GM03348 (cell line): ENCODE data around the gene ELOVL5.

Experiments used
- DNase-seq: peaks from one replicate; pipeline ENCODE4 v3.0.0; 2012; ENCODE audit warnings: low spot score

ELOVL5 gene

DNA sequence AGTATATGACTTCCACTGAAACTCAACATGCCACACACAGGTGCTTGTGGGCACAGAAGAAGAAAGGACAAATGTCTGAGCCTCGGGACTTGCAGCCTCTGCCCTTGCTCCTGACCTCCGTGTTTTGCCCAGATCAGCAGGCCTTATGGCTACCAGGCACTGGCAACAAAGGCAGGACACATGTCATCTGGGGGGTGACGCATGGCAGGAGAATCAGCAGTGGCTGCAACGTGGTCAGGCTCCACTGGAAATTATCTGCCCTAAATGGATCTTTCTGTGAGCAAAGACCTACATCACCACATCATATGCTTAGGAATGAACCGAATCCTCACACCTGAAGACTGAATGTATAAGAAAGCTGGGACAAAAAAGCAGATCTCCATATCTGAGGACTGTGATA, 78.9 kb downstream of the ELOVL5 start:
- no peak for DNase-seq

DNA sequence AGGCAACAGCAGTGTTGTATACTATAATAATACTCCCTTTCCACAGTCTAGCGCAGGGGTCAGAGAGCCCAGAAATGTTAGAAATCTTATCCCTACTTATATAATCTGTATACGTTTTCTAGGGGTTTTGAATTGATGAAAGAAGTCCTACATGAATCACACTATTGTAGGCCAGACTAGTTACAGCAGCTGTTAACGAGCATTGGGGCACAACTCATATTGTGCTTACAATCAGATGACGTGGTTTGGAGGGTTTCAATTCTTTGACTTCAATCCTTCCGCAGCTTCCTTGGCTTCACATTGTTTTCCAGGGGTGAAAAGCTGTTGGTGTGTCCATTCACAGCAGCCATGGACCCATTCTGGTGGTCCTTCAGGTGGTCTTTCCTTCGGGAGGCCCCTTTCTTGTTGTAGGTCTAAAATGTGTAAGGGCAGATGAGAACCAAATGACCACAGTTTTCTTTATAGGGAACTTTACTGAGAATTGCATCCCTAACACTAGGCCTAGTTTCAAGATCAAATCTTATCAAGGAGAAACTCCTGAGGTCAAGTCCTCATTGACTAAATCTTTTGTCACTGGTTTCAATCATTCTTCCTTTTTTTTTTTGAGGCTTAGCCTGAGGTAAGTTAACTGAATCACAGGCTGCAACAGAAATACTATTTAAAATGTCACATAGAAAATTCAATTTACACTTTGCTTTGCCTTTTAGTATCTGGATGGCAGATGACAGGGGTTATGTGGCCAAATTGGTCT, 79.7 kb downstream of the ELOVL5 start:
- DNase-seq, result no peak

DNA sequence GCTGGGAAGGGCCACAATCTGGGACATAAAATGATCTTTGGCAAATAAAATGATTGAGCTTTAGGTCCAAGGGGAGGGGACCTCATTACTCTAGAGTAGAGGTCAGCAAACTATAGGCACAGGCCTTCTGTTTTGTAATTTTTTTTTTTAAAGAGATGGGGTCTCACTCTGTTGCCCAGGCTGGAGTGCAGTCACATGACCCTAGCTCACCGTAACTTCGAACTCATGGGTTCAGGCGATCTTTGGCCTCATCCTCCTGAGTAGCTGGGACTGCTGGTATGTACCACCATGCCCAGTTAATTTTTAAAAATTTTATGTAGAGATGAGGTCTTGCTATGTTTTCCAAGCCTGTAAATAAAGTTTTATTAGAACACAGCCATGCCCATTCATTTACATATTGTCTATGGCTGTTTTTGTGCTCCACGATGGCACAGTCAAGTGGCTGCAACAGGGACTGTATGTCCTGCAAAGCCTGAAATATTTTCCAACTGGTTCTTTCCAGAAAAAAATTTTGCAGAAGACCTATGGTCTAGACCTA, 82.1 kb downstream of the ELOVL5 start:
- DNase-seq, result no peak

DNA sequence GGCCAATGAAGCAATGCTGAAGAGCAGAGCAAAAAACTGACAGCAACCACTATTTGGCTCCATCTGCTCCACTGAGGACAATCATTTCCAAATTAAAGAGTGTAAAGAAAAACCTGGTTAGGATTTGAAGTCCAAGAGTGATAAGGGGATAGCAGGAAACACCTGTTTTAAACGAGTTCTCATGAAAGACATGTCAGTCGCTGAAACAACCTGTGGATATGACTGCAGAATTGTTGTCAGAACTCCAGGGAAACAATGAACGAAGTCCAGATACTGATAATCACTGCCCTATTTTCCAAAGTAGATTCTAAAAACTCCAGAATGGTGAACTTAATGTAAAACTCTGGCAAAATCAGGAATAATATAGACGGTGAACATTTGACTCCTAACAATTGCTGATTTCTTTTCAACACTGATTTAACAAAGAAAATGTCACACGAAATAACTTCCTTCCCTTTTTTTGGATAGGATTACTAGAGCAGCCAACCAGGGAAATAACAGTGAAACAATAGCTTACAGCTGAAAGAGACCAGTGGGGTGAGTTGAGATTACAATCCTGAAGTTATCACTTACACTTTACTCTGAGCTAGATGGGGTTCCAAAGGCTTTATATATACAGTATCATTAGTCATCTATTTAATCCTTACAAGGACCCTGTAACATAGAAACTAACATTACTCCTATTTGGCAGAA, 83.7 kb downstream of the ELOVL5 start:
- no peak for DNase-seq

DNA sequence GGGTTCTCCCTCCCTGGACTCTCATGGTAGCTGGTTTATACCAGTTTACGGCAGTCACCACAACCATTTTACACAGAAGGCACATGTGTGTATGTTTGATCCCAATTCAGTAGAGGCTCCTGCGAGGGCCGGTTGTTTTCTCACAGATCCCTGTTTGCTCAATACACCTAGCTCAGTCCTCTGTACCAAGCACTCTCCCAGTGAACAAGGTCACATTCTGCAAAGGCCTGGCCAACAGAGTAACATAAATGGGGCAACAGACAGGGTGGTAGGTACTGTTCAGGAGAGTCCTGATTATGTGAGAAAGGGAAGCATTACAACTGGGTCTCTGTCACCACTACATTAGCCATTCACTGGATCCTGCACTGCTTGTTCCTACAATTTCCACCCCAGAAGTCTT, 84.4 kb downstream of the ELOVL5 start:
- no peak for DNase-seq

DNA sequence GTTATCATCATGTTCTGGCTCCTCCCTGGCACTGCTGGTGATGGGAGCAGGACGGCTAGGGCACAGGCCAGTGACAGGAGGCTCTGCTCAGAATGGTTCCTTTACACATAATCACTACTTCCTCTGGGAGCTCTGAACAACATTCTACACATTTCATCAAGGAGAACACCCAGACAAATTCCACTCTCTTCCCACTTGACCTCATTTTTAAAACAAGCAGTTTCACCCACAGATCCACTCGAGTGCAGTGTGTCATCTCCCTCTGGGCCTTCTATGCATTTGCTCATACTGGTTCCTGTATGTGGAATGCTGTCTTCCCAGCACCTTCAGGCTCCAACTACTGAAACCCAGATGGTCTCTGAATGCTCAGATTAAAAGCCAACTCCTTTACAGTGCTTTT, 84.8 kb downstream of the ELOVL5 start:
- DNase-seq, result peak; percentile 77

GRCh38 chr6:53259860-53260580, 88.7 kb downstream of the ELOVL5 start:
- DNase-seq, result no peak

DNA sequence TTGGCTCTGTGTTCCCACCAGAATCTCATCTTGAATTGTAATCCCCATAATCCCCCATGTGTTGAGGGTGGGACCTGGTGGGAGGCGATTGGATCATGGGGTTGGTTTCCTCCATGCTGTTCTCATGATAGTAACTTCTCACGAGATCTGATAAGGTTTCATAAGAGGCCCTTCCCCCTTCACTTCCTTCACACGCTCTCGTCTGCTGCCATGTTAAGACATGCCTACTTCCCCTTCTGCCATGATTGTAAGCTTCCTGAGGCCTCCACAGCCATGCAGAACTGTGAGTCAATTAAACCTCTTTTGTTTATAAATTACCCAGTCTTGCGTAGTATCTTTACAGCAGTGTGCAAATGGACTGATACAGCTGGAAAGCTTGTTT, 90.0 kb downstream of the ELOVL5 start:
- DNase-seq, result no peak

GRCh38 chr6:53258076-53258773, 90.5 kb downstream of the ELOVL5 start:
- DNase-seq, result no peak

DNA sequence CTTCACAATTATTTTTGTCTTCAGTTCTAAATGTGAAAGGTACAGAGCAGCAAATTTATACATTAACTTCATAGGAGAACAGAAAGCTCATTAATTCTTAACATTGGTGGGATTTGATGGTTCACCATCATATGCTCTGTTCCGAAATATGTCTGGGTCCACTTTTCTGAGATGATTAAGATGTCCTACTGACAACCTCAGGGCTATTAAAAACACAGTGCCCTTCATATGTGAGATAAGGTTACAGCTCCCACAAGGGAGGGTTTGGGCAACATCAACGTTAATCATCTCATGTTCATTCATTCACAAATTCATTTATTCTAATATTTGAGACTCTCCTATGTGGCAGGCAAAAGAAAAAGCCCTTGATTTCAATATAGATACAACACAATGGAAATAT, 91.2 kb downstream of the ELOVL5 start:
- no peak for DNase-seq

DNA sequence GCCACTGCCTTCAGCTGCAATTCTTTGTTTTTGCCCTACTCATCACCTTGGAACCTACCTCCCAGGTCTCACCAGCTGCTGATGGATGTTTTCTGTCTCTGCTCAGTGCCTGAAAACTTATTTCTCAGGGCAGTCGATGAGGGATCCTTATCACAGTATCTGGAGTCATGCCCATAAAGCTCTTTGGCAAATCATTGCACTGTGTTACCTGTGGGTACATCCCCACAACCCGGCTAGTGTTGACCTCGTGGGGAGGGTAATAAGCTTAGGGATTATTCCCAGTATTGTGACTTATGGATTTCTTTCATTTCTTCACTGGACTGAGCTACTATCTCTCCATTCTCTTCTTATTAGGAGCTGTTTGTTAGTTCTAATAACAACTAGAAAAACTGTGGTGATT, 91.7 kb downstream of the ELOVL5 start:
- DNase-seq, result no peak

DNA sequence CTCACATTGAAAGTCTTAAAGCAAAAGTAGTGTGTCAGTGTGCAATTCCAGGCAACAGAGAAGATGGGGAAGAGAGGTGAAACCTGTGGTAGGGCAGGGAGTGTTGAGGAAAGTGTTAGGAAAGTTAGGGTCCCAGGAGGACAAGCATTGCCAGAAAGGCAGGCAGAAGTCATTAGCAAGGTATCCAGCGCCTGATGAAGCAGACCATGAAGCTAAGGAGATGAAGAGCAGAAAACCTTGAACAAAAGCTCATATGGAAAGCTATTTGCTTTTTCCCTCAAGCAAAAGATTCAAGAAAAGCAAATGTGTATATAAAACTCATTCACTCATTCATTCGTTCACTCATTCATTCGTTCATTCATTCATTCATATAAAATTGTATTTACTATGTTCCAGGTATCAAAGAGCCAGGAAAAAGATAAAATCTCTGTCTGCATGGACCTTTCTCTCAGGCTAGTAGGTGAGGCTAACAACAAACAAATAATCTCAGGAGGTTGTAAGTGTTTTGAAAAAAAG, 96.5 kb downstream of the ELOVL5 start:
- no peak for DNase-seq

DNA sequence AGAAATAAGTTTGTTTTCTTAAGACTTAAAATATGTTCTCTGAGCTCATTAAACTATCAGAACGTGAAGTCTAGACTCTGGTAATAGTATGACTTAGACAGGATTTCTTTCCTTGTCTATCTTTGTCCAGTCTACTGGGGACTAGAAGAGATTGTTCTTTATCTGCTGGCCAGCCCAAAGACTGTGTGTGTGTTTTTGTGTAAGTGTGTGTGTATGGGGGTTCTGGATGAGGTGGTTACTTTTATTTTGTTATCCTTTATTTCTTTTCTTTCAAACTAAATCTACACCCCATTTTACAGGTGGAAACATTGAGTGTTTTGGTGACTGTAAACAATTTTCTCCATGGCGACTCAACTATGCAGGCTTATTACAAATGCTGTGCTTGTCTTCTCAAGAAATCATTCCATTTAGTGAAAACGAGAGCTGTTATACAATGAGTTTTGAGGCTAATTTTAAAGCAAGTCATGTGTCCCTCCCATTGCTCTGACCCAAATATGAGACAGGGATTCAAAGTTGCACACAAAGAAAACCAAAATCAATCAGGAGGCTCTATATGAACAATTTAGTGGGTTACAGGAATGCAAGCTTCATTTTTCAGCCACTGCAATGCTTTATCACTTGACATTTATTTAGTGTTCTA, 97.6 kb downstream of the ELOVL5 start:
- DNase-seq, result no peak

DNA sequence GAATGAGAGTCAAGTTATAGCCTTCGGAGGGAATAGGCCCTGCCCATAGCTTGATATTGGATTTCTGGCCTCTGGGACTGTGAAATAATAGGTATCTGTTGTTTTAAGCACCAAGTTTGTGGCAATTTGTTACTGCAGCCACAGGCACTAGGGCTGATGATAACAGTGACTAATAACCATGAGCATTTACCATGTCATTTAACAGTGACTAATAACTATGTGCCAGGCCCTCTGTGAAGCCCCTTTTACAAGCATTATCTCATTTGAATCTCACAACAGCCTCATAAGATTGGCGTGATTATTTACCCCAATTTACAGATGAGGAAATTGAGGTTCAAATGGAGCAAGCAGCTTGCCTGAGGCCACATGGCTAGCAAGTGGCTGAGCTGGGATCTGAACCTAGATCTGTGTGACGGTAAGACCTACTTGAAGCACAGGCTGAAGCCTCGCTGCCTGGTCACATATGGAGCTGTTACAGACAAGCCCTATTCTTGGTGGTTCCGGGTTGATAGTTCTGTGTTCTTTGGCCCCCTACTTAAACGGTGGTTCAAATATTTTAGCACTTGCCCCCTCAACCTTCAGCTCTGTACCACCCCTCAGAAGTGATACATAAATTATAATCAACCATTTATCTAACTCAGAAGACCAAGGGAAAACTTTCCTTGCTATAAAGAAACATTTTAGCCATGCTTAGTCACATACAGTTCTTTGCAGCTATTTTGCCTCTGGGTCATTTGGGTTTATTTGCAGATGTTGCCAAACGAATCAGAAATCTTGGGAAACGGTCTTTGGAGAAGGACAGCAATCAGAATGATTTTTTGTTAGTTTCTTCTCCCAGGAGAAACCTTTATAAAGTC, 98.3 kb downstream of the ELOVL5 start:
- DNase-seq, result peak; percentile 13

DNA sequence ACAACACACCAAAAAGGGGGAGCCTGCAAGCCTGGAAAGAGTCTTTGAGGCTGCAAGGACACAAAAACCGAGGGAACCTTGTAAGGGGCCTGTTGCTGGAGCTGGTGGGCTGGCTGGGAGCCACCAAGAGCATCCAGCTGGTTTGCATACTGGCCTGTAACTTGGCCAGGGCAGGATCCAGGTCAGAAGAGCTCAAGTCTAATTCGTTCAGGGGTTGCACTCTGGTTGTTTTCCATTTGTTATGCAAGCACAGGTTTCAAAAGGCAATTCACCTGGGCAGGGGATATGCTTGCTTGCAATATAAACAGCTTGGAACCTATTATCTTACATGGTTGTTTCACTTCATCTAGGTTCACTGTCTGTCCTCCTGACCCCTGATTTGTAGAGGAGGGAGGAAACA, 101.8 kb downstream of the ELOVL5 start:
- no peak for DNase-seq

GRCh38 chr6:53244958-53245357, 103.8 kb downstream of the ELOVL5 start:
- DNase-seq, result no peak

GRCh38 chr6:53244399-53244931, 104.3 kb downstream of the ELOVL5 start:
- DNase-seq, result no peak

DNA sequence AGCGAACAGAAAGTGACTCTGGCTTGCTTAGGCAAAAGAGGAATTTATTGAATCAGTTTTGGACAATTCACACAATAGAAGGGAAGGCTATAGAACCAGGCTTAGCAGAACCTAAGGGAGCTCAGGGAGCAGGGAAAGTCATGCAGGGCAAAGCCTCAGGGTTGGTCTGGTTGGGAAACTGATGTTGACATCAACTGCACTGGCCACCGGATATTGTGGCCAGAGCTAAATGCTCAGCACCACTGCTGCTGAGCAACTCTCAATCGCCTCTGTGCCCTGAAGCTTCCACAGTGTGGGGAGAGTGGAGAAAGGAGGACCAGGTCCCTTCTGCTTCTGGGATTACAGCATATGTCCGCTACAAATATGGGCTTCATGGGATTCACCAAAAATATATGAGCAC, 106.8 kb downstream of the ELOVL5 start:
- DNase-seq, result no peak

DNA sequence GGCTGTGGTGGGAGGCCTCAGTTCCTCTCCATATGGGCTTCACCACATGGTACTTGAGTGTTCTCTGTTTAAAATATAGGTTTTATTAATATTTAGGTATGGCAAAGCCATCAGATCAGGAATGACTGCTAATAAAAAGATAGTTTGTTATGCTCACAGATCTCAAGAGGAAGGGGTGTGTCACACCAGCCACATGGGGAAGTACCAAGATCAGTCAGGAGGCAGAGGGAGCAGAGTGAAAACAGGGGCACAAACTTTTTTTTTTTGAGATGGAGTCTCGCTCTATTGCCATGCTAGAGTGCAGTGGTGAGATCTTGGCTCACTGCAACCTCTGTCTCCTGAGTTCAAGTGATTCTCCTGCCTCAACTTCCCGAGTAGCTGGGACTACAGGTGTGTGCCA, 108.0 kb downstream of the ELOVL5 start:
- DNase-seq, result no peak

DNA sequence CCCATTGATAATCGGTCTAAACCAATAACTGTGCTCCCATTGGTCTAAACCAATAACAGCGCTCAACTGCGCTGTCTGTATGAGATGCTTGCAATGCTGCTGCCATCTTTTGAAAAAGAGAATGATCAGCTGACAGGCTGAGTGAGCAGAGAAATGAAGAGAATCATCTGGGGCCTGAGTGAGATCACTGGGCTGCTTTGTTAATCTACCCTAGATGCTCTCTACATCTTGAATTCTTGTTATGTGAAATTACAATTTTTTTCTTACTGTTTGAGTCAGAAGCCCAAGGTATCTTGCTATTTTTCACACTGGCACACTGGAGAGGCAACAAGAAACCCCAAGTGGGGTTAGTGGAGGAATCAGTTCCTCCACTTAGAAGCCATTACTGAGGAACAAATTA, 108.6 kb downstream of the ELOVL5 start:
- no peak for DNase-seq
